ENCODE measurements around the gene DDI2.

DNA sequence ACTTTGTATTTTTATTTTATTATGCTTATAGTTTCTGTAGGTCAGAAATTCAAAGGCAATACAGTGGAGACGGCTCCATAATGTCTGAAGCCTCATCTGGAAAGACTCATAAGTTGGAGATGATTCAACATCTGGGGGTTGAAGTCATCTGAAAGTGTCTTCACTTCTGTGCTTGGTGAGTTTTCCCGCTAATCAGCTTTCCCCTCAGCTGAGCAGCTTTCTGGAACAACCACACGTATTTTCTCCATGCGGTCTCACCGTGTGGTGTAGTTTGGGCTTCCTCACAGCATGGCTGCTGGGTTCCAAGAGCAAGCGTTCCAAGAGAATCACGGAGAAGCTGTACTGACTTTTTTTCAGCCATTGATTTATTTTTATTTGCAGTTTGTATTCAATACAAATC is 7.6 kb upstream of the DDI2 start:
- TF ChIP-seq TAF1 (IDR thresholded peaks at IDR 0.05; ENCODE audit: borderline replicate concordance, low read depth, low read length) (no peak), POLR2AphosphoS5 (IDR thresholded peaks at IDR 0.05; ENCODE audit: low read depth, low read length) (no peak)

Measured in GM12892 (cell line).